Endothelial cell of umbilical vein (primary cell): ENCODE results near the gene CDC42BPB.

Experiments used
- MYC ChIP-seq: IDR thresholded peaks from one replicate; pipeline ENCODE4 v1.6.1; 2011; ENCODE audit warnings: mild to moderate bottlenecking, low read depth, low read length
- POLR2AphosphoS5 ChIP-seq: IDR thresholded peaks from 2 replicates; pipeline ENCODE4 v1.6.1; 2012; ENCODE audit warnings: low read depth, mild to moderate bottlenecking, control low read depth, low read length, moderate library complexity; ENCODE audit not compliant: insufficient read depth
- TF ChIP-seq, protein P1 (sequence below), 2 donors: IDR thresholded peaks; 1 replicate in 1 of 2; 2 replicates in 1 of 2; pipeline ENCODE4 v1.5.1; 2011; ENCODE audit warnings: low read length in 2 of 2, mild to moderate bottlenecking in 2 of 2, moderate library complexity in 2 of 2, control low read depth in 1 of 2, inconsistent platforms in 1 of 2, low read depth in 1 of 2; ENCODE audit not compliant: insufficient read depth in 1 of 2; ENCODE audit errors: extremely low read depth in 1 of 2

- TF ChIP-seq, protein P1, sequence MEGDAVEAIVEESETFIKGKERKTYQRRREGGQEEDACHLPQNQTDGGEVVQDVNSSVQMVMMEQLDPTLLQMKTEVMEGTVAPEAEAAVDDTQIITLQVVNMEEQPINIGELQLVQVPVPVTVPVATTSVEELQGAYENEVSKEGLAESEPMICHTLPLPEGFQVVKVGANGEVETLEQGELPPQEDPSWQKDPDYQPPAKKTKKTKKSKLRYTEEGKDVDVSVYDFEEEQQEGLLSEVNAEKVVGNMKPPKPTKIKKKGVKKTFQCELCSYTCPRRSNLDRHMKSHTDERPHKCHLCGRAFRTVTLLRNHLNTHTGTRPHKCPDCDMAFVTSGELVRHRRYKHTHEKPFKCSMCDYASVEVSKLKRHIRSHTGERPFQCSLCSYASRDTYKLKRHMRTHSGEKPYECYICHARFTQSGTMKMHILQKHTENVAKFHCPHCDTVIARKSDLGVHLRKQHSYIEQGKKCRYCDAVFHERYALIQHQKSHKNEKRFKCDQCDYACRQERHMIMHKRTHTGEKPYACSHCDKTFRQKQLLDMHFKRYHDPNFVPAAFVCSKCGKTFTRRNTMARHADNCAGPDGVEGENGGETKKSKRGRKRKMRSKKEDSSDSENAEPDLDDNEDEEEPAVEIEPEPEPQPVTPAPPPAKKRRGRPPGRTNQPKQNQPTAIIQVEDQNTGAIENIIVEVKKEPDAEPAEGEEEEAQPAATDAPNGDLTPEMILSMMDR (IDR thresholded peaks at IDR 0.05; ENCODE audit: extremely low read depth in 1 of 2, insufficient read depth in 1 of 2, low read depth in 1 of 2, low read length in 2 of 2): no peak
- no peak for TF ChIP-seq POLR2AphosphoS5
- TF ChIP-seq MYC: no peak
Observed at GRCh38 chr14:102903248-102903888, 154.0 kb downstream of the CDC42BPB start.
